NCI-H2107 treated with DMSO at 0.1 percent for 48 hours (cell line): ENCODE measurements around the gene GALNS.

ENCODE experiments used
- DNase-seq: peaks from one replicate; lab custom pipeline; 2025; ENCODE audit not compliant: unreplicated experiment; lab: John Stamatoyannopoulos, UW

The GALNS gene

GRCh38 chr16:88820385-88821025 is 36.2 kb downstream of the GALNS start:
- DNase-seq, result no peak

- DNase-seq, result no peak
These were observed 37.6 kb downstream of the GALNS start for GRCh38 chr16:88819126-88819525.

GRCh38 chr16:88818575-88818874 is 38.2 kb downstream of the GALNS start:
- DNase-seq, result no peak

- no peak for DNase-seq
These were observed 38.8 kb downstream of the GALNS start for GRCh38 chr16:88817785-88818574.

GRCh38 chr16:88816736-88817535 is 39.8 kb downstream of the GALNS start:
- DNase-seq, result no peak

- DNase-seq, result peak; percentile 10
These were observed 40.7 kb downstream of the GALNS start for GRCh38 chr16:88815901-88816589.

- no peak for DNase-seq
These were observed 41.5 kb downstream of the GALNS start for GRCh38 chr16:88815227-88815626.

GRCh38 chr16:88814144-88814502 is 42.6 kb downstream of the GALNS start:
- no peak for DNase-seq

- DNase-seq, result no peak
These were observed 43.2 kb downstream of the GALNS start for GRCh38 chr16:88813269-88814143.

GRCh38 chr16:88812513-88813268 is 44.1 kb downstream of the GALNS start:
- DNase-seq, result no peak

- peak; percentile 66 for DNase-seq
These were observed 44.8 kb downstream of the GALNS start, which contains the start of gene APRT for GRCh38 chr16:88811769-88812512. TSS of gene APRT (minus strand) at chr16:88811928. CDS start at chr16:88811899, 29 bp downstream.

- DNase-seq, result no peak
These were observed 45.6 kb downstream of the GALNS start for GRCh38 chr16:88810912-88811768.

- DNase-seq, result no peak
These were observed 46.4 kb downstream of the GALNS start for GRCh38 chr16:88810166-88810911.

- no peak for DNase-seq
These were observed 47.0 kb downstream of the GALNS start for GRCh38 chr16:88809676-88810165.

GRCh38 chr16:88809068-88809675 is 47.6 kb downstream of the GALNS start:
- no peak for DNase-seq

GRCh38 chr16:88807626-88808453 is 48.9 kb downstream of the GALNS start:
- no peak for DNase-seq
